ENCODE data around the gene FAM174C.
"Not testable (repeated sequence)": the region's sequence is repeated elsewhere in the genome, so short reads cannot be mapped to it uniquely, and the experiment has no call there.

Gene FAM174C

GRCh38 chr19:1304197-1304924, 29.0 kb downstream of the FAM174C start:
- no peak overlapping the region for H3K27ac ChIP-seq
- TF ChIP-seq ZFX (IDR thresholded peaks at IDR 0.05; ENCODE audit: borderline replicate concordance) (no peak), CTCF (IDR thresholded peaks at IDR 0.05) (no peak)

DNA sequence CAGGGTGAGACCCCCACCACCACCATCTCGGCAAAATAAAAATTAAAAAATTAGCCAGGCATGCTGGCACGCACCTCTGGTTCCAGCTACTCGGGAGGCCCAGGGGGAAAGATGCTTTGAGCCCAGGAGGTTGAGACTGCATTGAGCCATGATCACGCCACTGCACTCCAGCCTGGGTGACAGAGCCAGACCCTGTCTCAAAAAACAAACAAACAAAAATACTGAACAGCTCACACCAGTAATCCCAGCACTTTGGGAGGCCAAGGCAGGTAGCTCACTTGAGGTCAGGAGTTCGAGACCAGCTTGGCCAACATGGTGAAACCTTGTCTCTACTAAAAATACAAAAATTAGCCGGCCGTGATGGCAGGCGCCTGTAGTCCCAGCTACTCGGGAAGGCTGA, 30.0 kb downstream of the FAM174C start:
- not testable (repeated sequence) for H3K27ac ChIP-seq

DNA sequence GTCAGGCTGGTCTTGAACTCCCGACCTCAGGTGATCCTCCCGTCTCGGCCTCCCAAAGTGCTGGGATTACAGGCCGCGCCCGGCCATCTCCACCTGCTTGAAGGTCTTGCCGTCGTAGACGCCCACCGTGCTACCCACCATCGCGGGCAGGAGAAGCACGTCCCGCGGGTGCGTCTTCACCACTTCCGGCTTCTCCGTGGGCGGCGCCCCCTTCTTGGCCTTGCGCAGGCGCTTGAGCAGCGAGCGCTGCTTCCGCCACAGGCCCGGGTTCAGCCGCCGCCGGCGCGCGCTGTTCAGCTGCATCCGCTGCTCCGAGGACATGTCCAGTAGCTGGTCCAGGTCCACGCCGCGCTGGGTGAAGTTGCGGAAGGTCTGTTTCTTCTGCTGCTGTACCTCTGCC, 32.0 kb downstream of the FAM174C start:
- TF ChIP-seq ZFX (IDR thresholded peaks at IDR 0.05; ENCODE audit: borderline replicate concordance) (no peak), CTCF (IDR thresholded peaks at IDR 0.05) (no peak)
- no peak overlapping the region for H3K27ac ChIP-seq

DNA sequence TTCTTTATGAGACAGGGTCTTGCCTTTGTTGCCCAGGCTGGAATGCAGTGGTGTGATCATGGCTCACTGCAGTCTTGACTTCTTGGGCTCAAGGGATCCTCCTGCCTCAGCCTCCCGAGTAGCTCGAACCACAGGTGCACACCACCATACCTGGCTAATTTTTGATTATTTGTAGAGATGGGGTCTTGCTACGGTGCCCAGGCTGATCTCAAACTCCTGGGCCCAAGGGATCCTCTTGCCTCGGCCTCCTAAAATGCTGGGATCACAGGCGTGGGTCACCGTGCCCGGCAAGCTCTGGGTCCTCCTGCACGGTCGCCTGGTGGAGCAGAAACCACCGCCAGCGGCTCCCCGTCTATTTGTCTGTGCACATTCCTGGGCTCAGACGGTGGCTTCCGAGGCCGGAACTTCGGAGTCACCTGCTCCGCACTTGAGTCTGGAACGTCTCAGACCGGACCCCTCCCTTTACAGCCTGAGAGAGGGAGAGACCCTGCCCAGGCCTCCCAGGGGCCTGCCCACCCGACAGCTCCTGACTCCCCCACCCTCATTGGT, 32.5 kb downstream of the FAM174C start:
- H3K27ac ChIP-seq: no peak overlapping the region
- no peak for TF ChIP-seq ZFX (IDR thresholded peaks at IDR 0.05; ENCODE audit: borderline replicate concordance)
- no peak for TF ChIP-seq CTCF (IDR thresholded peaks at IDR 0.05)

- TF ChIP-seq ZFX (IDR thresholded peaks at IDR 0.05; ENCODE audit: borderline replicate concordance): no peak
- no peak for TF ChIP-seq CTCF (IDR thresholded peaks at IDR 0.05)
These were observed 33.4 kb downstream of the FAM174C start for GRCh38 chr19:1308718-1309117.

DNA sequence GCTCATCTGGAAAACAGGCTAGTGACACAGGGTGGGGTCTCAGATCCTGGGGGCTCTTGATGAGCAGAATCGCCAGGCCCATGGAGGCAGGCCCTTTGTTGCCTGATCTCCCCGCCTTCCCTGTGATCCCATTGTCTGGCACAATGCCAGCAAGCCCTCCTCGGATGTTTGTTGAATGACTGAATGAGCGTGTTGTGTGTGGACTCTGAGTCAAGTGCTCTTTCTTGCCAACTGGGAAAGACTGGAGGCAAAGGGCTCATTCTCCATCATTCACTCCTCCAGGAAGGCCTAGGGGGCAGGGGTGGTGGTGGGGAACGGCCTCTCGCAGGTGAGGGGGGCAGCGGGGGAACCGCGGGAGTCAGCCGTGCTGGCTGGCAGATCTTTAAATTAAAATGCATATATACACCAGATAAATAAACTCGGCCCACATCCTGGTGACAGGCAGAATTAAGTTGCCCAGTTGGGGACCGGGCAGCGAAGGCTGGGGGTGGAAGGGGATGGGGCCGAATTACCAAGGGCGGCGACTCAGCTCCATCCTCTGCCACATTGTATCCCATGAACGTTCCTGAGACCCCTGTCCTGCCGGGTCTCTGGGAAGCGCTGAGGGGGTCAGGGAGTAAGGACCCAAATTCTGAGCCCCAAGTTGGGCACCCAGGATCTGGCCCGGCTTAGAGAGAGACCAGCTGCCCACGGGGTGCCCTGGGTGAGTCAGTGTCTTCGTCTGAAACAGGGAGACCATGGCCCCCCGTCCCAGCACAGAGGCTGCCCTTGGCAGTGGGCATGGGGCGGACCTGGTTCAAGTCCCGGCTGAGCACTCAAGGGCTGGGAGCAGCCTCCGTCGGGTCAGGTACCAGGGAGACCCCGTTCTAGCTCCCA, 34.9 kb downstream of the FAM174C start:
- TF ChIP-seq ZFX (IDR thresholded peaks at IDR 0.05; ENCODE audit: borderline replicate concordance): no peak
- no peak for TF ChIP-seq CTCF (IDR thresholded peaks at IDR 0.05)
- H3K27ac ChIP-seq: no peak overlapping the region

More at GRCh38 chr19:1308718-1309117, 33.4 kb downstream of the FAM174C start:
- H3K27ac ChIP-seq: no peak overlapping the region

DNA sequence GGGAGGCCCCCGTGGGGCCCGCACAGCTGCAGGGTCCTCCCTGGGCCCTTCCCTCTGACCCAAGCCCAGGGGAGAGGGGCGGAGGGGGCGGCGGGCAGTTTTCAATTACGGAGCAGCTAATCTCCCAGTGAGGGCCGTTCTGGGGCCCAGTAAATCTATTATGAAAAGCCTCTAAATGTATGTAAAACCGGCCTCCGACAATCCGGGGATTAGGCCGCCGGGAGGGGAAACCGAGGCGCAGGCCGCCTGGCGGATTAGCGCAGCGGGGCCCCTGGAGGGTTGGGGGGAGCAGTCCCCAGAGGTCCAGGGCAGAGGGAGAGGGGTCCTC, 35.5 kb downstream of the FAM174C start:
- no peak overlapping the region for H3K27ac ChIP-seq
- no peak for TF ChIP-seq CTCF (IDR thresholded peaks at IDR 0.05)
- no peak for TF ChIP-seq ZFX (IDR thresholded peaks at IDR 0.05; ENCODE audit: borderline replicate concordance)
